HepG2 (cell line): ENCODE results near the gene EXOC6B. TPM values are rescaled to one million over a fixed set of nuclear protein-coding genes. Genes with fewer than 3 reads are reported as not detected.
A peak's percentile ranks its signal among the peaks of the same experiment; 100 is the strongest.

Experiments used
- FOSL2 ChIP-seq: sonication (generic); formaldehyde crosslinking; IDR thresholded peaks from 2 replicates; pipeline ENCODE4 v1.4.0; 2020; ENCODE audit warnings: missing genetic modification reagents
- FOXC1 ChIP-seq: sonication (generic); formaldehyde crosslinking; IDR thresholded peaks from 2 replicates; pipeline ENCODE4 v1.8.0; 2022; ENCODE audit warnings: mild to moderate bottlenecking, missing genetic modification reagents, borderline replicate concordance
- MIER3 ChIP-seq: IDR thresholded peaks from 2 replicates; pipeline ENCODE4 v1.6.1; 2016; ENCODE audit warnings: missing compliant biosample characterization, borderline replicate concordance
- MYNN ChIP-seq: sonication (generic); formaldehyde crosslinking; IDR thresholded peaks from 2 replicates; pipeline ENCODE4 v1.4.0; 2020; ENCODE audit warnings: mild to moderate bottlenecking, low read depth, missing genetic modification reagents
- NCOA5 ChIP-seq: sonication (generic); formaldehyde crosslinking; IDR thresholded peaks from 2 replicates; pipeline ENCODE4 v1.4.0; 2020; ENCODE audit warnings: missing genetic modification reagents
- NFYB ChIP-seq: sonication (generic); formaldehyde crosslinking; IDR thresholded peaks from 2 replicates; pipeline ENCODE4 v1.4.0; 2020; ENCODE audit warnings: missing genetic modification reagents
- PAWR ChIP-seq: sonication (generic); formaldehyde crosslinking; IDR thresholded peaks from 2 replicates; pipeline ENCODE4 v1.4.0; 2020; ENCODE audit warnings: missing genetic modification reagents, mild to moderate bottlenecking, borderline replicate concordance
- PLRG1 ChIP-seq: fragments of 450-650 bp; conservative IDR thresholded peaks from 2 replicates; pipeline ENCODE4 v1.6.1; 2016
- POLR2AphosphoS5 ChIP-seq: IDR thresholded peaks from 2 replicates; pipeline ENCODE4 v1.6.1; 2012; ENCODE audit warnings: low read depth, low read length
- RAD21 ChIP-seq: fragments of 450-650 bp; formaldehyde crosslinking; IDR thresholded peaks from 2 replicates; pipeline ENCODE4 v1.5.0; 2020; ENCODE audit warnings: mild to moderate bottlenecking
- STAT5B ChIP-seq: sonication (generic); formaldehyde crosslinking; IDR thresholded peaks from 2 replicates; pipeline ENCODE4 v1.4.0; 2020; ENCODE audit warnings: missing genetic modification reagents
- ZMYM3 ChIP-seq: sonication (generic); formaldehyde crosslinking; IDR thresholded peaks from 2 replicates; pipeline ENCODE4 v1.5.1; 2020; ENCODE audit warnings: mild to moderate bottlenecking, missing genetic modification reagents
- ZNF256 ChIP-seq: sonication (generic); formaldehyde crosslinking; conservative IDR thresholded peaks from 2 replicates; pipeline ENCODE4 v1.4.0; 2020; ENCODE audit warnings: missing genetic modification reagents
- ZNF44 ChIP-seq: sonication (generic); formaldehyde crosslinking; IDR thresholded peaks from 2 replicates; pipeline ENCODE4 v1.5.1; 2020; ENCODE audit warnings: mild to moderate bottlenecking, missing genetic modification reagents
- ZNF644 ChIP-seq: IDR thresholded peaks from 2 replicates; pipeline ENCODE4 v1.6.1; 2016; ENCODE audit warnings: low read depth
- ZNF747 ChIP-seq: sonication (generic); formaldehyde crosslinking; IDR thresholded peaks from 2 replicates; pipeline ENCODE4 v1.8.1; 2023; ENCODE audit warnings: missing genetic modification reagents, mild to moderate bottlenecking, borderline replicate concordance
- ZSCAN9 ChIP-seq: IDR thresholded peaks from 2 replicates; pipeline ENCODE4 v1.6.1; 2016; ENCODE audit warnings: borderline replicate concordance
- polyA plus RNA-seq, 8 experiments: library from polyadenylated mRNA; depleted of rRNA in 3 of 8; stranded (reverse) in 7 of 8; unstranded in 1 of 8; fragments of >200 nt; fragmentation: Illumina TruSeq in 4 of 8; extraction: Trizol in 4 of 8; gene quantifications; 2 replicates each; pipeline versions ENCODE4 v1.2.1 to v1.2.3, GENCODE V29; 2011 to 2016; ENCODE audit warnings: low read depth in 4 of 8, missing spikeins in 1 of 8, mixed read lengths in 1 of 8; ENCODE audit not compliant: insufficient read depth in 1 of 8
- total RNA-seq, 5 experiments: library from RNA; depleted of rRNA; stranded (reverse); fragments of >200 nt; fragmentation: Illumina TruSeq; extraction: Trizol; gene quantifications; 2 replicates each; pipeline ENCODE4 v1.2.3, GENCODE V29; 2016; ENCODE audit warnings: low read depth in 1 of 5
- TF ChIP-seq, protein P1 (sequence below): sonication (generic); formaldehyde crosslinking; IDR thresholded peaks from 2 replicates; pipeline ENCODE4 v1.4.0; 2020; ENCODE audit warnings: mild to moderate bottlenecking, low read depth, missing genetic modification reagents
- TF ChIP-seq, protein P2 (sequence below): sonication (generic); formaldehyde crosslinking; IDR thresholded peaks from 2 replicates; pipeline ENCODE4 v1.8.0; 2023; ENCODE audit warnings: mild to moderate bottlenecking, missing genetic modification reagents
- TF ChIP-seq, protein P3 (sequence below): sonication (generic); formaldehyde crosslinking; conservative IDR thresholded peaks from 2 replicates; pipeline ENCODE4 v1.8.1; 2023; ENCODE audit warnings: missing genetic modification reagents
- TF ChIP-seq, protein P4 (sequence below): sonication (generic); formaldehyde crosslinking; IDR thresholded peaks from 2 replicates; pipeline ENCODE4 v1.5.0; 2020; ENCODE audit warnings: missing genetic modification reagents
- TF ChIP-seq, protein P5 (sequence below): sonication (generic); formaldehyde crosslinking; IDR thresholded peaks from 2 replicates; pipeline ENCODE4 v1.5.0; 2020; ENCODE audit warnings: mild to moderate bottlenecking, missing genetic modification reagents

The EXOC6B gene
- total and polyA plus RNA-seq, 2 of the 13 experiments (the other 11 are each of a cell fraction or from before 2014, with no cell fraction given): 9.1 to 15.9 TPM

DNA sequence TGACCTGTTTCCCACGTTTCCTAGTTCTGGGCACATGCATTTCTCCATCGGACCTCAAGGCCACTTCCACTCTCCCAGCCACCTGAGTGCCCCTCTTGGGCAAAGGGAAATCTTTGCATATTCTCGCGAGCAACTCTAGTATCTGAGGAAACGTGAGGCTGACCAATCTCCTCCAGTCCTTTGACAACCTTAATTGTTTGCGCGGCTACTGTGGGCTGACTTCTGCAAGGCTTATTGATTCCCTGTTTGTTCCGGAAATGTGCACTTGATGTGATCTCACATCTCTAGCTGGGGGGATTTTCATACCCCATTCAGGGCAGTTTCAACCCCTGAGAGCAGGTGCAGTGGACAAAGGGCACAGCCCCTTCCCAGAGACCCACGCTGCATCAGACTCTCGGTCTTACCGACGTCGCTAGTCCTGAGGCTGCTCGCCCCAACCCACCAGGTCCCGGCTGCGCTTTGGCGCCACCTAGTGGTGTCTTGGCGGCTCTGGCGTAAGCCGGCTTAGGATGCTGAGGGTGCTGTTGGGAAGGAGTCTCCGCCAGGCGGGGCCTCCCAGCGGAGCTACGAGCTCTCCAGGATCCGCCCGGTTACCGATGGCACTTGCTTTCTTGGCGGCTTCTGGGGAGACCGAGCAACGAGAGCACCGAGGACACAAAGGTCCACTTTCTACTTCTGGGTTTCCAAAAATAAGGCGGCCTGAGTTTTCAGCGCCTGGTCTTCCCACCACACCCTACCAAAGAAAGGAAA, 36.6 kb upstream of the EXOC6B start (continued):
- TF ChIP-seq ZSCAN9 (CRISPR knock-in tag) (no peak), MYNN (CRISPR knock-in tag) (no peak), MIER3 (CRISPR knock-in tag) (peak; percentile 71; the same call in 1 of the 2 replicates), FOSL2 (CRISPR knock-in tag) (peak; percentile 25; the same call in 1 of the 2 replicates), NFYB (CRISPR knock-in tag) (no peak; the same call in 1 of the 2 replicates), ZNF644 (CRISPR knock-in tag) (no peak), FOXC1 (CRISPR knock-in tag) (peak; percentile 95), PAWR (CRISPR knock-in tag) (no peak), ZNF44 (CRISPR knock-in tag) (peak; percentile 66; the same call in 1 of the 2 replicates), ZNF256 (no peak), ZNF747 (CRISPR knock-in tag) (peak; percentile 79; the same call in 1 of the 2 replicates), PLRG1 (no peak), RAD21 (CRISPR knock-in tag) (peak; percentile 94), ZMYM3 (CRISPR knock-in tag) (no peak), NCOA5 (CRISPR knock-in tag) (no peak), POLR2AphosphoS5 (no peak), STAT5B (no peak)
- TF ChIP-seq, protein P1, sequence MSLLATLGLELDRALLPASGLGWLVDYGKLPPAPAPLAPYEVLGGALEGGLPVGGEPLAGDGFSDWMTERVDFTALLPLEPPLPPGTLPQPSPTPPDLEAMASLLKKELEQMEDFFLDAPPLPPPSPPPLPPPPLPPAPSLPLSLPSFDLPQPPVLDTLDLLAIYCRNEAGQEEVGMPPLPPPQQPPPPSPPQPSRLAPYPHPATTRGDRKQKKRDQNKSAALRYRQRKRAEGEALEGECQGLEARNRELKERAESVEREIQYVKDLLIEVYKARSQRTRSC (CRISPR knock-in tag): 0 out of 2 replicates have a peak, but pooled peaks have one; percentile 51
- TF ChIP-seq, protein P2, sequence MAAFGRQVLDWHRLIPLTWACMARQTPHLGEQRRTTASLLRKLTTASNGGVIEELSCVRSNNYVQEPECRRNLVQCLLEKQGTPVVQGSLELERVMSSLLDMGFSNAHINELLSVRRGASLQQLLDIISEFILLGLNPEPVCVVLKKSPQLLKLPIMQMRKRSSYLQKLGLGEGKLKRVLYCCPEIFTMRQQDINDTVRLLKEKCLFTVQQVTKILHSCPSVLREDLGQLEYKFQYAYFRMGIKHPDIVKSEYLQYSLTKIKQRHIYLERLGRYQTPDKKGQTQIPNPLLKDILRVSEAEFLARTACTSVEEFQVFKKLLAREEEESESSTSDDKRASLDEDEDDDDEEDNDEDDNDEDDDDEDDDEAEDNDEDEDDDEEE (CRISPR knock-in tag): peak; percentile 12; the same call in 1 of the 2 replicates
- TF ChIP-seq, protein P3, sequence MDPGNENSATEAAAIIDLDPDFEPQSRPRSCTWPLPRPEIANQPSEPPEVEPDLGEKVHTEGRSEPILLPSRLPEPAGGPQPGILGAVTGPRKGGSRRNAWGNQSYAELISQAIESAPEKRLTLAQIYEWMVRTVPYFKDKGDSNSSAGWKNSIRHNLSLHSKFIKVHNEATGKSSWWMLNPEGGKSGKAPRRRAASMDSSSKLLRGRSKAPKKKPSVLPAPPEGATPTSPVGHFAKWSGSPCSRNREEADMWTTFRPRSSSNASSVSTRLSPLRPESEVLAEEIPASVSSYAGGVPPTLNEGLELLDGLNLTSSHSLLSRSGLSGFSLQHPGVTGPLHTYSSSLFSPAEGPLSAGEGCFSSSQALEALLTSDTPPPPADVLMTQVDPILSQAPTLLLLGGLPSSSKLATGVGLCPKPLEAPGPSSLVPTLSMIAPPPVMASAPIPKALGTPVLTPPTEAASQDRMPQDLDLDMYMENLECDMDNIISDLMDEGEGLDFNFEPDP (CRISPR knock-in tag): no peak
- TF ChIP-seq, protein P4, sequence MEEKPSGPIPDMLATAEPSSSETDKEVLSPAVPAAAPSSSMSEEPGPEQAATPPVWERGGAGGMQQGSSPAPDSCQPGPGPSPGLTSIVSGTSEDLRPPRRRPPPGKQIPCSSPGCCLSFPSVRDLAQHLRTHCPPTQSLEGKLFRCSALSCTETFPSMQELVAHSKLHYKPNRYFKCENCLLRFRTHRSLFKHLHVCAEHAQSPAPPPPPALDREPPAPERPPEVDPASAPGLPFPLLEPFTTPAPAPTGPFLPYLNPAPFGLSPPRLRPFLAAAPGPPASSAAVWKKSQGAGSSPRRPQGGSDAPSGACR (CRISPR knock-in tag): no peak
- TF ChIP-seq, protein P5, sequence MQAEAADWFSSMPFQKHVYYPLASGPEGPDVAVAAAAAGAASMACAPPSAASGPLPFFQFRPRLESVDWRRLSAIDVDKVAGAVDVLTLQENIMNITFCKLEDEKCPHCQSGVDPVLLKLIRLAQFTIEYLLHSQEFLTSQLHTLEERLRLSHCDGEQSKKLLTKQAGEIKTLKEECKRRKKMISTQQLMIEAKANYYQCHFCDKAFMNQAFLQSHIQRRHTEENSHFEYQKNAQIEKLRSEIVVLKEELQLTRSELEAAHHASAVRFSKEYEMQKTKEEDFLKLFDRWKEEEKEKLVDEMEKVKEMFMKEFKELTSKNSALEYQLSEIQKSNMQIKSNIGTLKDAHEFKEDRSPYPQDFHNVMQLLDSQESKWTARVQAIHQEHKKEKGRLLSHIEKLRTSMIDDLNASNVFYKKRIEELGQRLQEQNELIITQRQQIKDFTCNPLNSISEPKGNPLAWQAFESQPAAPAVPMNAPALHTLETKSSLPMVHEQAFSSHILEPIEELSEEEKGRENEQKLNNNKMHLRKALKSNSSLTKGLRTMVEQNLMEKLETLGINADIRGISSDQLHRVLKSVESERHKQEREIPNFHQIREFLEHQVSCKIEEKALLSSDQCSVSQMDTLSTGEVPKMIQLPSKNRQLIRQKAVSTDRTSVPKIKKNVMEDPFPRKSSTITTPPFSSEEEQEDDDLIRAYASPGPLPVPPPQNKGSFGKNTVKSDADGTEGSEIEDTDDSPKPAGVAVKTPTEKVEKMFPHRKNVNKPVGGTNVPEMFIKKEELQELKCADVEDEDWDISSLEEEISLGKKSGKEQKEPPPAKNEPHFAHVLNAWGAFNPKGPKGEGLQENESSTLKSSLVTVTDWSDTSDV (CRISPR knock-in tag): no peak
